ENCODE results near the gene RDH13. TPM values are rescaled to one million over a fixed set of nuclear protein-coding genes. Genes with fewer than 3 reads are reported as not detected.

RDH13 gene
- total RNA-seq, 4 donors from 2014 or later: 70.6 to 225 (median 108) TPM

DNA sequence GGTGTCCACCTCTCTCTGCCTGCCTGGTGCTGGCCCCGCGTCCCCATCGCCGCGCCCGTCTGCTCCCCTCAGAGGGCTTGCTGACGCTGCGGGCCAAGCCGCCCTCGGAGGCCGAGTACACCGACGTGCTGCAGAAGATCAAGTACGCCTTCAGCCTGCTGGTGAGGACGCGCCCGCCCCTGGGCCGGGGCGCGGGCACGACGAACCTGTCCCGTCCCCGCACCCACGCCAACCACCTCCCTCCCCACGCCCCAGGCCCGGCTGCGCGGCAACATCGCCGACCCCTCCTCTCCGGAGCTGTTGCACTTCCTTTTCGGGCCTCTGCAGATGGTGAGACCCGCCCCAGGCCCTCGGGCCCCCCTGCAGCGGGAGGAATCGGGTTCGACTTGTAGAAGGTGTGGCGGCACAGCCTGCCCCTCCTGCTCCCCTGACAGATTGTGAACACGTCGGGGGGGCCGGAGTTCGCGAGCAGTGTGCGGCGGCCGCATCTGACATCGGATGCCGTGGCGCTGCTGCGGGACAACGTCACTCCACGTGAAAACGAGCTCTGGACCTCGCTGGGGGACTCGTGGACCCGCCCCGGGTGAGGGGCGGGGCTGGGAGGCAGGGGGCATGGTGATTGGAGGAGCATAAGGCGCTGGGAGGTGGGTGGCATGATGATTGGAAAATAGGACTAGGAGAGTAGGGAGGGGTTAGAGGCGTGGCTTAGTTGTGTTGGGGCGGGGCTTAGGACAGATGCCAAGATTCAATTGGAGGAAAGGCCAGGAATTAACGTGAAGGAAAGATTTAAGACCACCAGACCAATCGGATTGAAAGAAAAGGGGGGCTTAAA lies 19.3 kb upstream of the RDH13 start:
- TF ChIP-seq EP300 (IDR thresholded peaks at IDR 0.05): no peak
- no peak for TF ChIP-seq POLR2A (IDR thresholded peaks at IDR 0.05)
- TF ChIP-seq, protein P1, sequence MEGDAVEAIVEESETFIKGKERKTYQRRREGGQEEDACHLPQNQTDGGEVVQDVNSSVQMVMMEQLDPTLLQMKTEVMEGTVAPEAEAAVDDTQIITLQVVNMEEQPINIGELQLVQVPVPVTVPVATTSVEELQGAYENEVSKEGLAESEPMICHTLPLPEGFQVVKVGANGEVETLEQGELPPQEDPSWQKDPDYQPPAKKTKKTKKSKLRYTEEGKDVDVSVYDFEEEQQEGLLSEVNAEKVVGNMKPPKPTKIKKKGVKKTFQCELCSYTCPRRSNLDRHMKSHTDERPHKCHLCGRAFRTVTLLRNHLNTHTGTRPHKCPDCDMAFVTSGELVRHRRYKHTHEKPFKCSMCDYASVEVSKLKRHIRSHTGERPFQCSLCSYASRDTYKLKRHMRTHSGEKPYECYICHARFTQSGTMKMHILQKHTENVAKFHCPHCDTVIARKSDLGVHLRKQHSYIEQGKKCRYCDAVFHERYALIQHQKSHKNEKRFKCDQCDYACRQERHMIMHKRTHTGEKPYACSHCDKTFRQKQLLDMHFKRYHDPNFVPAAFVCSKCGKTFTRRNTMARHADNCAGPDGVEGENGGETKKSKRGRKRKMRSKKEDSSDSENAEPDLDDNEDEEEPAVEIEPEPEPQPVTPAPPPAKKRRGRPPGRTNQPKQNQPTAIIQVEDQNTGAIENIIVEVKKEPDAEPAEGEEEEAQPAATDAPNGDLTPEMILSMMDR (IDR thresholded peaks at IDR 0.05): no peak
- TF ChIP-seq POLR2AphosphoS5 (IDR thresholded peaks at IDR 0.05): no peak
- H3K4me1 ChIP-seq: peaks cover 41% of the 10 kb centered on the region
- 11% methylated on average over 23 of the region's 64 CpGs for WGBS

DNA sequence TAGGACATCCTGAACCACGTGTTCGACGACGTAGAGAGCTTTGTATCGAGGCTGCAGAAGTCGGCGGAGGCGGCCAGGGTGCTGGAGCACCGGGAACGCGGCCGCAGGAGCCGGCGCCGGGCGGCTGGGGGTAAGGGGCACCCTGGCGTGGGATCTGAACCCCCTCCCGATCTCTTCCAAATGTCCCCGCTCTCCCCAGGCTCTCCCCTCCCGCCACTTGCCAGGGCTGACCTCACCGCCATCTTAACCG lies 18.7 kb upstream of the RDH13 start:
- no peak for DNase-seq (ENCODE audit: low spot score in 2 of 2)
- TF ChIP-seq POLR2A (IDR thresholded peaks at IDR 0.05): no peak
- TF ChIP-seq, protein P1 (IDR thresholded peaks at IDR 0.05): no peak
- no peak for TF ChIP-seq POLR2AphosphoS5 (IDR thresholded peaks at IDR 0.05)
- TF ChIP-seq EP300 (IDR thresholded peaks at IDR 0.05): no peak
- no peaks in the 10 kb centered on the region for H3K9me3 ChIP-seq
- H3K27ac ChIP-seq: no peak overlapping the region
- peaks cover 80% of the 10 kb centered on the region for H3K27me3 ChIP-seq
- H3K36me3 ChIP-seq: no peaks in the 10 kb centered on the region
- H3K4me3 ChIP-seq: peak overlapping the region; percentile 65
- 0% methylated on average over 4 of the region's 22 CpGs for WGBS
- H3K4me1 ChIP-seq: peaks cover 36% of the 10 kb centered on the region

More for the DNA sequence above, 19.3 kb upstream of the RDH13 start:
- Histone ChIP-seq H3K36me3 (no peaks in the 10 kb centered on the region), H3K27me3 (peaks cover 77% of the 10 kb centered on the region), H3K4me3 (peak overlapping the region; percentile 65), H3K27ac (no peak overlapping the region), H3K9me3 (no peaks in the 10 kb centered on the region)
- peak in 1 of 2 donors; percentile 71 for DNase-seq (ENCODE audit: low spot score in 2 of 2)

DNA sequence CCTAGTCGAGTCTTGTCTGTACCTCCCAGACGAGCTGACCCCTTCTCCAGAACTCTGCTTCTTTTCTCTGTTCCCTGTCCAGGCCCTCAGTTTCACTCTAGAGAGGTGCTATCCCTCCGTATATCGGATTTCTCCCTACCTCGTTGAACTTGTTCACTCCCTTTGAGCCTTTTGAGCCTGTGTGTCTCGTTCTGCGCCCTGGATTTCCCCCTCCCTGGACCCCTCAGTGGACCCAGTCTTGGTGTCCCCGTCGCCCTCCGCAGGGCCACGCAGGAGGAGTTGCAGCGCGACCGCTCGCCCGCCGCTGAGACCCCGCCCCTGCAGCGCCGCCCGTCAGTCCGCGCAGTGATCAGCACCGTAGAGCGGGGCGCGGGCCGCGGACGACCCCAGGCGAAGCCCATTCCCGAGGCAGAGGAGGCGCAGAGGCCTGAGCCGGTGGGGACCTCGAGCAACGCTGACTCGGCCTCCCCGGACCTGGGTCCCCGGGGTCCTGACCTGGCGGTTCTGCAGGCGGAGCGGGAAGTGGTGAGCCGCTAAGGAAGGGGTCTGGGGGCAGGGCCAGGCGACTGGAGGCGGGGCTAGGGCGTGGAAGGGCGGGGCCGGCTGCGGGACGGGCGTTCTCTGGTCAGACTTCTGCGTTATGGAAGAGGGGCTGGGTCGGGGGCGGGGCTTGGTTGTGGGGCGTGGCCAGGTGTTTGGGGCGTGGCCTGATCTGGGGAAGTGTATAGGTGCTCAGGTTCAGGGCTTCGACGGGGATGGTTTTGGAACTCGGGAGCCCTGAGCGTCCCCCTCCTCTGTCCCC lies 18.2 kb upstream of the RDH13 start:
- H3K27ac ChIP-seq: peak overlapping the region; percentile 62
- H3K9me3 ChIP-seq: no peaks in the 10 kb centered on the region
- peaks cover 81% of the 10 kb centered on the region for H3K27me3 ChIP-seq
- TF ChIP-seq POLR2AphosphoS5 (IDR thresholded peaks at IDR 0.05) (no peak), POLR2A (IDR thresholded peaks at IDR 0.05) (no peak), EP300 (IDR thresholded peaks at IDR 0.05) (no peak)
- TF ChIP-seq, protein P1 (IDR thresholded peaks at IDR 0.05): no peak
- under 1% methylated on average over 30 of the region's 60 CpGs for WGBS
- no peaks in the 10 kb centered on the region for H3K36me3 ChIP-seq
- peak in 1 of 2 donors; percentile 90 for DNase-seq (ENCODE audit: low spot score in 2 of 2)
- peaks cover 31% of the 10 kb centered on the region for H3K4me1 ChIP-seq
- H3K4me3 ChIP-seq: peak overlapping the region; percentile 65

DNA sequence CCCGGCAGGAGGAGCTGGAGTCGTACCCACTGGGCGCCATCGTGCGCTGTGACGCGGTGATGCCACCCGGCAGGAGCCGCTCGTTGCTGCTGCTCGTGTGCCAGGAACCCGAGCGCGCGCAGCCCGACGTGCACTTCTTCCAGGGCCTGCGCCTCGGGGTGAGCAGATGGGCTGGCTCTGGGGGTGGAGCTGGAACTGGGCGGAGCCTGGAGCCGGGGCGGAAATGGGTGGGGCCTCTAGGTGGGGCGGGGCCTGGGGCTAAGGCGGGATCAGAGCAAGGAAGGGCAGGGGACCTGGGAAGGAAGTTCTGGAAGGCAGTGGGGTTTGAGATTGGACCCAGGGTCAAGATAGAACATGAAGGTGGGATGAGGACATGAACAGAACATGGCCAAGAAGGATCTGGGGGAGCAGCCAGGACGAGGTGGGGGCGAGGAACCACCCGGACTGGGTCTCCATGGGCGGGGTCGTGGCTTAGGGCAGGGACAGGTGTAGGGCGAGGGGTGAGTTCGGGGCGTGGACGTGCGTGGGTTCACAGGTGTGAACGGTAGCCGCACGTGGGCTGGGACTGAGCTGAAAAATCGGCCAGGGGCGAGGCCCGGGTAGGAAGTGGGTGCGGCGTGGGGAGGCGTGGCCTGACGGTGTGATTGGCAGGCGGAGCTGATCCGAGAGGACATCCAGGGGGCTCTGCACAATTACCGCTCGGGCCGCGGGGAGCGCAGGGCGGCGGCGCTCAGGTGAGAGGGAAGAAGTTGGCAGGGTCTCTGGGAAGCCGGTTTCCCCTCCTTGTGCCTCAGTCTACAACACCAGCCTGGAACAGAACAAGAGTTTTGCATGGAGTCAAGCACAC lies 17.4 kb upstream of the RDH13 start:
- 5% methylated on average over 20 of the region's 55 CpGs for WGBS
- TF ChIP-seq EP300 (IDR thresholded peaks at IDR 0.05) (no peak), POLR2AphosphoS5 (IDR thresholded peaks at IDR 0.05) (no peak), POLR2A (IDR thresholded peaks at IDR 0.05) (no peak)
- TF ChIP-seq, protein P1 (IDR thresholded peaks at IDR 0.05): no peak
- no peaks in the 10 kb centered on the region for H3K9me3 ChIP-seq
- peak overlapping the region; percentile 62 for H3K27ac ChIP-seq
- peak overlapping the region; percentile 65 for H3K4me3 ChIP-seq
- H3K27me3 ChIP-seq: peaks cover 81% of the 10 kb centered on the region
- DNase-seq (ENCODE audit: low spot score in 2 of 2): peak in 1 of 2 donors; percentile 80
- H3K4me1 ChIP-seq: peaks cover 28% of the 10 kb centered on the region
- H3K36me3 ChIP-seq: no peaks in the 10 kb centered on the region
